IMR-90 (cell line): Measurements from ENCODE around the gene AP2A1. TPM values are rescaled to one million over a fixed set of nuclear protein-coding genes. Genes with fewer than 3 reads are reported as not detected.
A peak's percentile ranks its signal among the peaks of the same experiment; 100 is the strongest.

Experiments
- ATAC-seq: fragments of 200-7000 bp; cut with Tn5 transposase; 2 replicates; pipeline ENCODE4 v1.9.1; 2020; ENCODE audit warnings: low read depth, mild to moderate bottlenecking, moderate library complexity
- BruUV-seq: library from RNA; stranded (reverse); fragments of 400-500 nt; replicated peaks from 2 replicates; lab custom pipeline; 2021; lab: Mats Ljungman, UMichigan
- CTCF ChIA-PET: fragments of 300-600 bp; formaldehyde crosslinking; extraction: SDS; loops from one replicate; lab custom pipeline; 2021; ENCODE audit warnings: antibody characterized with exemption; lab: Yijun Ruan, JAX
- POLR2A ChIA-PET: fragments of 300-600 bp; sonication (Branson Sonifier 250); formaldehyde crosslinking; loops from one replicate; lab custom pipeline; 2022; ENCODE audit warnings: antibody characterized with exemption; ENCODE audit not compliant: unreplicated experiment; lab: Charles Lee
- DNase-seq: peaks from one replicate; pipeline ENCODE4 v3.0.0; 2013
- H2AFZ ChIP-seq: replicated peaks from 2 replicates; pipeline ENCODE3; 2013; ENCODE audit warnings: low read length, mild to moderate bottlenecking; ENCODE audit not compliant: poor library complexity
- H2AK5ac ChIP-seq: 2 replicates; pipeline ENCODE4 v1.6.1; 2013; ENCODE audit warnings: low read depth, low read length, inconsistent platforms
- H2AK9ac ChIP-seq: replicated peaks from 2 replicates; pipeline ENCODE3; 2013; ENCODE audit warnings: mild to moderate bottlenecking, low read depth, low read length, moderate library complexity; ENCODE audit not compliant: poor library complexity
- H2BK120ac ChIP-seq: 2 replicates; pipeline ENCODE4 v1.6.1; 2013; ENCODE audit warnings: low read depth, low read length, inconsistent platforms
- H2BK15ac ChIP-seq: 3 replicates; pipeline ENCODE4 v1.6.1; 2013; ENCODE audit warnings: low read depth, low read length, inconsistent platforms
- H2BK20ac ChIP-seq: 2 replicates; pipeline ENCODE4 v1.6.1; 2013; ENCODE audit warnings: low read depth, mild to moderate bottlenecking, inconsistent platforms, low read length, moderate library complexity
- H2BK5ac ChIP-seq: 2 replicates; pipeline ENCODE4 v1.6.1; 2013; ENCODE audit warnings: mild to moderate bottlenecking, low read depth, low read length, inconsistent platforms; ENCODE audit not compliant: poor library complexity, severe bottlenecking
- H3K14ac ChIP-seq: replicated peaks from 2 replicates; pipeline ENCODE4 v1.6.1; 2013; ENCODE audit warnings: low read depth, low read length, inconsistent platforms
- H3K18ac ChIP-seq: 2 replicates; pipeline ENCODE4 v1.6.1; 2013; ENCODE audit warnings: low read depth, low read length, control low read depth
- H3K23ac ChIP-seq: 2 replicates; pipeline ENCODE4 v1.6.1; 2013; ENCODE audit warnings: low read depth, low read length, inconsistent platforms
- H3K27ac ChIP-seq: 2 replicates; pipeline ENCODE4 v1.5.1; 2013; ENCODE audit warnings: mild to moderate bottlenecking, control low read depth, low read length; ENCODE audit not compliant: insufficient read depth
- H3K27me3 ChIP-seq: 2 replicates; pipeline ENCODE4 v1.6.1; 2013; ENCODE audit warnings: low read length; ENCODE audit not compliant: control insufficient read depth, insufficient read depth
- H3K36me3 ChIP-seq: 2 replicates; pipeline ENCODE4 v1.6.1; 2013; ENCODE audit warnings: low read length, mixed read lengths; ENCODE audit not compliant: control insufficient read depth, insufficient read depth
- H3K4ac ChIP-seq: 2 replicates; pipeline ENCODE4 v1.6.1; 2013; ENCODE audit warnings: low read depth, low read length, inconsistent platforms
- H3K4me1 ChIP-seq: 2 replicates; pipeline ENCODE4 v1.6.1; 2013; ENCODE audit warnings: low read length, mixed read lengths; ENCODE audit not compliant: control insufficient read depth, insufficient read depth
- H3K4me2 ChIP-seq: 2 replicates; pipeline ENCODE4 v1.6.1; 2013; ENCODE audit warnings: low read depth, mild to moderate bottlenecking, control low read depth, low read length, moderate library complexity
- H3K4me3 ChIP-seq: 2 replicates; pipeline ENCODE4 v1.5.1; 2013; ENCODE audit warnings: low read depth, mild to moderate bottlenecking, control low read depth, low read length, moderate library complexity; ENCODE audit not compliant: insufficient read depth
- H3K56ac ChIP-seq: 2 replicates; pipeline ENCODE4 v1.6.1; 2013; ENCODE audit warnings: low read length, inconsistent platforms; ENCODE audit not compliant: insufficient read depth; ENCODE audit errors: extremely low read depth
- H3K79me1 ChIP-seq, 2 experiments: 2 replicates each; pipeline ENCODE4 v1.6.1; 2013; ENCODE audit warnings: low read length in 2 of 2, inconsistent platforms in 1 of 2, low read depth in 1 of 2
- H3K9ac ChIP-seq: 2 replicates; pipeline ENCODE4 v1.6.1; 2013; ENCODE audit warnings: low read depth, low read length, control low read depth
- H3K9me1 ChIP-seq: 2 replicates; pipeline ENCODE4 v1.6.1; 2013; ENCODE audit warnings: low read length, inconsistent platforms; ENCODE audit not compliant: insufficient read depth
- H3K9me3 ChIP-seq: 2 replicates; pipeline ENCODE4 v1.6.1; 2013; ENCODE audit warnings: low read length; ENCODE audit not compliant: control insufficient read depth, insufficient read depth
- H4K20me1 ChIP-seq: 2 replicates; pipeline ENCODE4 v1.6.1; 2013; ENCODE audit warnings: low read length, inconsistent platforms; ENCODE audit not compliant: insufficient read depth
- H4K5ac ChIP-seq: 2 replicates; pipeline ENCODE4 v1.6.1; 2013; ENCODE audit warnings: mild to moderate bottlenecking, low read depth, low read length, control low read depth
- H4K8ac ChIP-seq, 2 experiments: 2 replicates each; pipeline ENCODE4 v1.6.1; 2013; ENCODE audit warnings: low read depth in 2 of 2, low read length in 2 of 2, control low read depth in 1 of 2, inconsistent platforms in 1 of 2
- H4K91ac ChIP-seq: 2 replicates; pipeline ENCODE4 v1.6.1; 2013; ENCODE audit warnings: low read depth, low read length, inconsistent platforms; ENCODE audit not compliant: insufficient read depth
- CHD1 ChIP-seq: IDR thresholded peaks from 2 replicates; pipeline ENCODE4 v1.6.1; 2012; ENCODE audit warnings: low read depth, low read length, improper control_type of control experiment
- NFE2L2 ChIP-seq: fragments of 150-350 bp; IDR thresholded peaks from 2 replicates; pipeline ENCODE4 v1.6.1; 2016; ENCODE audit warnings: low read depth, mild to moderate bottlenecking, low read length
- WGBS, 2 experiments: methylation state at CpG; one replicate each; pipeline versions ENCODE4 v1.1.5 to v1.1.7; 2013; ENCODE audit warnings: missing lambda C conversion rate in 2 of 2; ENCODE audit not compliant: insufficient read length in 1 of 2; ENCODE audit errors: extremely low coverage in 2 of 2; 5-methylcytosine and 5-hydroxymethylcytosine counted together
- dilution Hi-C: fragments of 300-500 bp; cut with HindIII; formaldehyde crosslinking; loops from one replicate; pipeline ENCODE4 v1.14.3; 2018; ENCODE audit warnings: low sequenced_read_pairs; ENCODE audit not compliant: unreplicated experiment
- in situ Hi-C: fragments of 300-500 bp; cut with MboI; formaldehyde crosslinking; loops from 3 replicates; pipeline ENCODE4 v1.14.3; 2019; ENCODE audit warnings: low sequenced_read_pairs, inconsistent platforms, mixed read lengths
- intact Hi-C: fragments of 100-400 bp; cut with micrococcal nuclease; formaldehyde crosslinking; loops from 2 replicates; pipeline ENCODE4 v1.10.0; 2022
- polyA plus RNA-seq, 3 experiments: library from polyadenylated mRNA; depleted of rRNA; stranded (reverse); fragments of >200 nt; gene quantifications; 2 replicates each; pipeline ENCODE4 v1.2.3, GENCODE V29; 2012; ENCODE audit warnings: low replicate concordance in 1 of 3
- total RNA-seq: library from RNA; depleted of rRNA; stranded (reverse); fragments of >200 nt; gene quantifications from 2 replicates; pipeline ENCODE4 v1.2.3, GENCODE V29; 2012

Gene AP2A1
- total and polyA plus RNA-seq, 2 of the 4 experiments (the other 2 are of a cell fraction): 40.7 to 122 TPM

- no peak overlapping the region for H3K9ac ChIP-seq
- no peak overlapping the region for H3K4ac ChIP-seq
- H3K79me1 ChIP-seq: peaks cover 8 to 27% of the 10 kb centered on the region in 2 experiments; a peak in 3 of 4 replicates
- POLR2A ChIA-PET: no interaction called here
- H4K8ac ChIP-seq: no peak overlapping the region
- peaks cover 67% of the 10 kb centered on the region for H3K36me3 ChIP-seq
- peak overlapping the region; percentile 84 for H2AK9ac ChIP-seq
- no peak overlapping the region for H2BK5ac ChIP-seq
- in situ Hi-C loops (no loop called here), dilution Hi-C loops (no loop called here), intact Hi-C loops (loop anchor here (5.0 kb wide), 1 partner anchor 108 kb away; the partner anchor contains the start of gene CPT1C)
- TF ChIP-seq CHD1 (no peak), NFE2L2 (no peak)
- H2BK15ac ChIP-seq: no peak overlapping the region
- H3K56ac ChIP-seq: no peak overlapping the region
- H3K4me2 ChIP-seq: no peak overlapping the region
- no peak overlapping the region for H2BK120ac ChIP-seq
- no peak overlapping the region for H2AK5ac ChIP-seq
- no peaks in the 10 kb centered on the region for H3K27me3 ChIP-seq
- H3K9me1 ChIP-seq: 0 out of 2 replicates have a peak, but pooled peaks cover 4% of the 10 kb centered on the region
- no peak overlapping the region for H3K27ac ChIP-seq
- no peak for DNase-seq
- H3K14ac ChIP-seq: no peak overlapping the region
- H2BK20ac ChIP-seq: no peak overlapping the region
- no peaks in the 10 kb centered on the region; the same call in 1 of the 2 replicates for H3K4me1 ChIP-seq
- no peak overlapping the region for H4K91ac ChIP-seq
- no peaks in the 10 kb centered on the region for H3K9me3 ChIP-seq
- H3K18ac ChIP-seq: no peak overlapping the region
- no peak overlapping the region for H4K5ac ChIP-seq
- peaks cover 14% of the 10 kb centered on the region for H4K20me1 ChIP-seq
- WGBS, 2 experiments: 80% methylated on average over 1 of the region's 10 CpGs; no CpG with 5 or more reads in 1 of the 2 experiments
- H3K4me3 ChIP-seq: no peak overlapping the region
- no TSS peak for BruUV-seq
- no peak for ATAC-seq
- H3K23ac ChIP-seq: no peak overlapping the region
- CTCF ChIA-PET: no interaction called here
- H2AFZ ChIP-seq: no peak overlapping the region
These were observed 34.0 kb downstream of the AP2A1 start for GRCh38 chr19:49800771-49801170.
